ENCODE results near the gene MPND. TPM values are rescaled to one million over a fixed set of nuclear protein-coding genes. Genes with fewer than 3 reads are reported as not detected.

MPND gene
- total RNA-seq, 3 donors from 2014 or later, result 6.1 to 7.7 (median 7.5) TPM

- Histone ChIP-seq H3K9me3 (no peaks in the 10 kb centered on the region), H3K4me1 (no peaks in the 10 kb centered on the region), H3K27ac (no peak overlapping the region), H3K36me3 (no peaks in the 10 kb centered on the region), H3K27me3 (no peaks in the 10 kb centered on the region), H3K4me3 (no peak overlapping the region)
- TF ChIP-seq POLR2A (IDR thresholded peaks at IDR 0.05) (no peak), POLR2AphosphoS5 (IDR thresholded peaks at IDR 0.05) (no peak), CTCF (IDR thresholded peaks at IDR 0.05) (no peak)
- DNase-seq (ENCODE audit: low spot score in 2 of 2), result no peak
- intact Hi-C loops (cut with DNase I; ENCODE audit: low total_unique reads), result no loop called here
Measured at GRCh38 chr19:4329858-4330257, 13.5 kb upstream of the MPND start.

GRCh38 chr19:4334929-4335570, 8.3 kb upstream of the MPND start:
- H3K27ac ChIP-seq, result no peak overlapping the region
- H3K36me3 ChIP-seq, result no peaks in the 10 kb centered on the region
- no peak for DNase-seq (ENCODE audit: low spot score in 2 of 2)
- H3K27me3 ChIP-seq, result no peaks in the 10 kb centered on the region
- no peaks in the 10 kb centered on the region for H3K4me1 ChIP-seq
- H3K4me3 ChIP-seq, result no peak overlapping the region
- intact Hi-C loops (cut with DNase I; ENCODE audit: low total_unique reads), result loop anchor here (5.0 kb wide), 1 partner anchor 78 kb away; no protein-coding TSS in a partner anchor
- TF ChIP-seq POLR2AphosphoS5 (IDR thresholded peaks at IDR 0.05) (no peak), POLR2A (IDR thresholded peaks at IDR 0.05) (no peak), CTCF (IDR thresholded peaks at IDR 0.05) (no peak)
- H3K9me3 ChIP-seq, result no peaks in the 10 kb centered on the region

- peak in 1 of 2 donors; percentile 32 for DNase-seq (ENCODE audit: low spot score in 2 of 2)
- Histone ChIP-seq H3K36me3 (no peaks in the 10 kb centered on the region), H3K27ac (peak overlapping the region; percentile 88 to 93), H3K9me3 (no peaks in the 10 kb centered on the region), H3K4me3 (peak overlapping the region; percentile 48 to 77 (median 63)), H3K4me1 (no peaks in the 10 kb centered on the region), H3K27me3 (no peaks in the 10 kb centered on the region)
- intact Hi-C loops (cut with DNase I; ENCODE audit: low total_unique reads), result loop anchor here (5.0 kb wide), 1 partner anchor 81 kb away; no protein-coding TSS in a partner anchor
- TF ChIP-seq POLR2AphosphoS5 (IDR thresholded peaks at IDR 0.05) (no peak), CTCF (IDR thresholded peaks at IDR 0.05) (no peak), POLR2A (IDR thresholded peaks at IDR 0.05) (no peak)
Measured at GRCh38 chr19:4337906-4338440, 5.4 kb upstream of the MPND start.

GRCh38 chr19:4338441-4339355, 4.7 kb upstream of the MPND start, which contains the start of gene STAP2:
Gene STAP2 (minus strand): TSS chr19:4338827. CDS start chr19:4338753, 74 bp downstream.
- Histone ChIP-seq H3K27ac (peak within 1 kb of the TSS; percentile 88 to 93), H3K9me3 (no peaks in the 10 kb centered on the region), H3K4me3 (peak within 1 kb of the TSS; percentile 48 to 77 (median 63)), H3K4me1 (no peaks in the 10 kb centered on the region), H3K36me3 (no peaks in the 10 kb centered on the region), H3K27me3 (no peaks in the 10 kb centered on the region)
- intact Hi-C loops (cut with DNase I; ENCODE audit: low total_unique reads), result loop anchor here (5.0 kb wide), 1 partner anchor 81 kb away; no protein-coding TSS in a partner anchor
- TF ChIP-seq POLR2A (IDR thresholded peaks at IDR 0.05) (no peak), POLR2AphosphoS5 (IDR thresholded peaks at IDR 0.05) (peak in 1 of 3 donors; percentile 34), CTCF (IDR thresholded peaks at IDR 0.05) (no peak)
- DNase-seq (ENCODE audit: low spot score in 2 of 2), result peak; percentile 77 to 79
